HCEC 1CT (cell line): ENCODE data around the gene RYR3.

Experiments
- DNase-seq: peaks from one replicate; pipeline ENCODE4 v3.0.0-alpha.2; 2017

The RYR3 gene

GRCh38 chr15:33846862-33847261 is 536.1 kb downstream of the RYR3 start:
- DNase-seq: no peak

- DNase-seq: no peak
Observed at GRCh38 chr15:33848011-33848410, 537.2 kb downstream of the RYR3 start.

- DNase-seq: no peak
Observed at GRCh38 chr15:33851079-33851478, 540.3 kb downstream of the RYR3 start.

GRCh38 chr15:33852094-33852493 is 541.3 kb downstream of the RYR3 start:
- DNase-seq: no peak

- DNase-seq: peak; percentile 38
Observed at GRCh38 chr15:33852570-33852969, 541.8 kb downstream of the RYR3 start.

GRCh38 chr15:33857726-33858125 is 547.0 kb downstream of the RYR3 start:
- DNase-seq: no peak

GRCh38 chr15:33858836-33859235 is 548.1 kb downstream of the RYR3 start:
- DNase-seq: no peak

- no peak for DNase-seq
Observed at GRCh38 chr15:33859992-33860545, 549.3 kb downstream of the RYR3 start.

- DNase-seq: peak; percentile 69
Observed at GRCh38 chr15:33860754-33861153, 550.0 kb downstream of the RYR3 start.

GRCh38 chr15:33864360-33865075 is 553.8 kb downstream of the RYR3 start:
- DNase-seq: no peak

GRCh38 chr15:33865416-33865815 is 554.6 kb downstream of the RYR3 start:
- peak; percentile 24 for DNase-seq

- no peak for DNase-seq
Observed at GRCh38 chr15:33866101-33866737, 555.5 kb downstream of the RYR3 start.

- no peak for DNase-seq
Observed at GRCh38 chr15:33871980-33872379, 561.2 kb downstream of the RYR3 start.

GRCh38 chr15:33872416-33873106 is 561.8 kb downstream of the RYR3 start:
- no peak for DNase-seq

GRCh38 chr15:33874156-33874555 is 563.4 kb downstream of the RYR3 start:
- DNase-seq: no peak

- no peak for DNase-seq
Observed at GRCh38 chr15:33882921-33883320, 572.2 kb downstream of the RYR3 start.

- DNase-seq: no peak
Observed at GRCh38 chr15:33888176-33888575, 577.4 kb downstream of the RYR3 start.

- DNase-seq: no peak
Observed at GRCh38 chr15:33894193-33894592, 583.4 kb downstream of the RYR3 start.

- no peak for DNase-seq
Observed at GRCh38 chr15:33902043-33902442, 591.3 kb downstream of the RYR3 start.

GRCh38 chr15:33903661-33904060 is 592.9 kb downstream of the RYR3 start:
- DNase-seq: no peak

GRCh38 chr15:33907326-33907725 is 596.6 kb downstream of the RYR3 start:
- DNase-seq: no peak

- peak; percentile 57 for DNase-seq
Observed at GRCh38 chr15:33908406-33908805, 597.6 kb downstream of the RYR3 start.

- peak; percentile 59 for DNase-seq
Observed at GRCh38 chr15:33910741-33911140, 600.0 kb downstream of the RYR3 start.

GRCh38 chr15:33912326-33912725 is 601.6 kb downstream of the RYR3 start:
- no peak for DNase-seq
